Stimulated activated CD4-positive, alpha-beta T cell treated with anti-CD3 and anti-CD28 coated beads, Interleukin-2, amount 100 ng/mL, for 24 hours (primary cell): ENCODE data around the gene PLEKHS1.
"Not testable (repeated sequence)": the region's sequence is repeated elsewhere in the genome, so short reads cannot be mapped to it uniquely, and the experiment has no call there.

ENCODE experiments used
- DNase-seq, 2 donors: peaks; one replicate each; pipeline ENCODE4 v3.0.0-alpha.2; 2020

Gene PLEKHS1

GRCh38 chr10:113802997-113803396 lies 51.5 kb downstream of the PLEKHS1 start:
- DNase-seq, result no peak

- DNase-seq, result no peak
Observed at GRCh38 chr10:113806503-113806902, 55.0 kb downstream of the PLEKHS1 start.

GRCh38 chr10:113808168-113808567 lies 56.7 kb downstream of the PLEKHS1 start:
- DNase-seq, result no peak

GRCh38 chr10:113814700-113815099 lies 63.2 kb downstream of the PLEKHS1 start:
- DNase-seq, result not testable (repeated sequence)

GRCh38 chr10:113819989-113820388 lies 68.5 kb downstream of the PLEKHS1 start:
- DNase-seq, result no peak

GRCh38 chr10:113820507-113820906 lies 69.0 kb downstream of the PLEKHS1 start:
- no peak for DNase-seq

- not testable (repeated sequence) for DNase-seq
Observed at GRCh38 chr10:113821306-113821705, 69.8 kb downstream of the PLEKHS1 start.

- no peak for DNase-seq
Observed at GRCh38 chr10:113822174-113822573, 70.7 kb downstream of the PLEKHS1 start.

GRCh38 chr10:113823389-113823788 lies 71.9 kb downstream of the PLEKHS1 start:
- DNase-seq, result no peak

GRCh38 chr10:113825791-113826190 lies 74.3 kb downstream of the PLEKHS1 start:
- no peak for DNase-seq

GRCh38 chr10:113828567-113828966 lies 77.1 kb downstream of the PLEKHS1 start:
- DNase-seq, result not testable (repeated sequence)
